ENCODE data around the gene IFT122.

DNA sequence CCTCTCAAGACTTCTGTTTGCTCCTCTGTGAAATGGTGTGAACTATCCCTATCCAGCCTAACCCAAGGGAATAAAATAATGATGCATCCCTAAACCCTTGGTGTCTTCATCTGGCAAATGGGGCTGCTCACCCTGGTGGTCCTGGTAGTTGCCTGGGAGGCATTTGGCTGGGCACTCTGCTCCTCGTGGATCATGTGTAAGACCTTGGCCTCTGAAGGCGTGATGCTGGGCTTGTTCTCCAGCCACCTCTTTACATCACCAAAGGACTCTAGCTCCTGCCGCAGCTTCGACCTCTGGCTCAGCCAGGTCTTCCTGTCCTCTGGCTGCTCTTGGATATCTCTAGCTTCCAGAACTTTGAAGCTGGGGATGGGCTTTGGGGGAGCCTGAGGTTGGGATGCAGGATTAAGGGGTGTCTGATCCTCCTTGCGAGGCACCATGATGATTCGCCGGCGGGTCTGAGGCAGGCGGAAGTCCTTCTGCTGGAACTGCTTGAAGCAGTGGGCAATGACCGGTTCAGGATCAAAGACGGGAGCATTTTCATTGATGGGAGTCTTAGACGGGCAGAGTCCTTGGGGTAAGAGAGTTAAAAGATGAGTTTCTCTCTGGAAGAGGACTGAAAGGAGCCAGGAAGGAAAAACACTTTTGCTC lies 18.7 kb upstream of the IFT122 start:
- TF ChIP-seq, protein P1, sequence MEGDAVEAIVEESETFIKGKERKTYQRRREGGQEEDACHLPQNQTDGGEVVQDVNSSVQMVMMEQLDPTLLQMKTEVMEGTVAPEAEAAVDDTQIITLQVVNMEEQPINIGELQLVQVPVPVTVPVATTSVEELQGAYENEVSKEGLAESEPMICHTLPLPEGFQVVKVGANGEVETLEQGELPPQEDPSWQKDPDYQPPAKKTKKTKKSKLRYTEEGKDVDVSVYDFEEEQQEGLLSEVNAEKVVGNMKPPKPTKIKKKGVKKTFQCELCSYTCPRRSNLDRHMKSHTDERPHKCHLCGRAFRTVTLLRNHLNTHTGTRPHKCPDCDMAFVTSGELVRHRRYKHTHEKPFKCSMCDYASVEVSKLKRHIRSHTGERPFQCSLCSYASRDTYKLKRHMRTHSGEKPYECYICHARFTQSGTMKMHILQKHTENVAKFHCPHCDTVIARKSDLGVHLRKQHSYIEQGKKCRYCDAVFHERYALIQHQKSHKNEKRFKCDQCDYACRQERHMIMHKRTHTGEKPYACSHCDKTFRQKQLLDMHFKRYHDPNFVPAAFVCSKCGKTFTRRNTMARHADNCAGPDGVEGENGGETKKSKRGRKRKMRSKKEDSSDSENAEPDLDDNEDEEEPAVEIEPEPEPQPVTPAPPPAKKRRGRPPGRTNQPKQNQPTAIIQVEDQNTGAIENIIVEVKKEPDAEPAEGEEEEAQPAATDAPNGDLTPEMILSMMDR (IDR thresholded peaks at IDR 0.05), result no peak
- TF ChIP-seq POLR2A (IDR thresholded peaks at IDR 0.05), result no peak
